ENCODE measurements around the gene MTHFD1L.

DNA sequence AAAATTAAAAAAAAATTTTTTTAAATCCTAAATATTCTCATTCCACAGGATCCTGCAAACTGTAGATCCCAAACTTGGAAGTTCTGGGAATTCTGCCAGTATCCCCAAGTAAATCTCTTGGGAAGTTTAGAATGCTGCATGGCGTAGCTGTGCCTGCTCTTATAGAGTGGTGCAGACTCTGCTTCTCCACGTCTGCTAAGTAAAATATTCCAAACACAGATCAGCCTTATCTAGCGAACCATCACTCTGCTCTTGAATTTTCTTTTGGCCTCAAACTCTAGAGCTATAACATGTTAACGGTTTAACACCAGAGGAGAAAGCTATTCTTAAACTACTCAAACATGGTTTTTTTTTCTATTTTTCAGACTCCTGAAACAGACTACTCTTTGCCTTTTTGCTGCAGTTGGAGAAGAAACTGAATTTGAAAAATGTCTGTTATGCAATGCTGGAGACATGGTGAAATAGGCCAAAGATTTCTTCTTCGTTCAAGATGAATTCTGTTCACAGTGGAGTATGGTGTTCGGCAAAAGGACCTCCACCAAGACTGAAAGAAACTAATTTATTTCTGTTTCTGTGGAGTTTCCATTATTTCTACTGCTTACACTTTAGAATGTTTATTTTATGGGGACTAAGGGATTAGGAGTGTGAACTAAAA is 235.8 kb downstream of the MTHFD1L start:
- TF ChIP-seq CTCF (IDR thresholded peaks at IDR 0.05) (no peak), POLR2A (IDR thresholded peaks at IDR 0.05) (no peak)

Measured in Peyer's patch (tissue), 4 donors.